ENCODE results near the gene BSN. TPM values are rescaled to one million over a fixed set of nuclear protein-coding genes. Genes with fewer than 3 reads are reported as not detected.
"Not testable (repeated sequence)": the region's sequence is repeated elsewhere in the genome, so short reads cannot be mapped to it uniquely, and the experiment has no call there.

BSN gene
- polyA plus RNA-seq, 2 donors, result 0.01 to 0.08 TPM

DNA sequence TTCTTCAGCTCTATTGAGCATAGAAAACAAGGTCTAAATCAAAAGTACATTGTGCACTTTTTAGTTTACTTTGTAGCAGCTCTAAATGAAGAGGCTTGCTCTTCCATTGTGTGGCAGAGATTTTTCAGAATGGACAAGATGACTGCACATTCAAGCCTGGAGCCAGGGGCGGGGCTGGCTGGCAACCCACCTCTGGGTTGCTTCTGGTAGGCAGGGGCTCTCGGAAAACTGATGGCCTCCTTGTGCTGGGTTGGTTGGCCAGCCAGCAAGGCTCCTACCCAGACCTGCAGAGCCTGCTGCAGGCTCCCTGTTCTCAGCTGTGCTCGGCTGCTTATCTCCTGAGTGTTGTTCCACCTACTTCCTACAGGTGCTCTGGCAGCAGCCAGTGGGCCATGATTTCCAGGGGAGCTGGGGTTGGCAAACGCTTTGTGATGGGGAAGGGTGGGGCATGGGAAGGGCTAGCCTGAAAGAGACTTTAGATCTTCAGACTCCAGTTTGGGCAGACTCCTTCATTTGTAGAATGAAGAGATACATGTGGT is 8.8 kb downstream of the BSN start:
- H3K4me3 ChIP-seq (ENCODE audit: low read depth in 1 of 2, low read length in 2 of 2), result no peak overlapping the region

GRCh38 chr3:49563766-49564165 is 9.5 kb downstream of the BSN start:
- Histone ChIP-seq H3K4me1 (ENCODE audit: control insufficient read depth in 2 of 2, insufficient read depth in 2 of 2, low read length in 1 of 2) (no peaks in the 10 kb centered on the region), H3K9me3 (ENCODE audit: control insufficient read depth in 2 of 2, insufficient read depth in 1 of 2, low read depth in 1 of 2, low read length in 1 of 2) (no peaks in the 10 kb centered on the region), H3K4me3 (ENCODE audit: low read depth in 1 of 2, low read length in 2 of 2) (no peak overlapping the region), H3K27ac (ENCODE audit: low read depth in 2 of 2, low read length in 1 of 2) (no peak overlapping the region), H3K36me3 (ENCODE audit: control insufficient read depth in 2 of 2, insufficient read depth in 2 of 2, low read length in 1 of 2) (no peaks in the 10 kb centered on the region), H3K27me3 (ENCODE audit: control insufficient read depth in 1 of 2, insufficient read depth in 2 of 2, low read length in 2 of 2) (no peaks in the 10 kb centered on the region)
- 87 to 93% methylated on average over 4 of the region's 4 CpGs for WGBS, 2 donors

More for the DNA sequence above, 8.8 kb downstream of the BSN start:
- Histone ChIP-seq H3K27ac (ENCODE audit: low read depth in 2 of 2, low read length in 1 of 2) (no peak overlapping the region), H3K27me3 (ENCODE audit: control insufficient read depth in 1 of 2, insufficient read depth in 2 of 2, low read length in 2 of 2) (no peaks in the 10 kb centered on the region), H3K9me3 (ENCODE audit: control insufficient read depth in 2 of 2, insufficient read depth in 1 of 2, low read depth in 1 of 2, low read length in 1 of 2) (no peaks in the 10 kb centered on the region), H3K4me1 (ENCODE audit: control insufficient read depth in 2 of 2, insufficient read depth in 2 of 2, low read length in 1 of 2) (no peaks in the 10 kb centered on the region), H3K36me3 (ENCODE audit: control insufficient read depth in 2 of 2, insufficient read depth in 2 of 2, low read length in 1 of 2) (no peaks in the 10 kb centered on the region)
- WGBS, 2 donors, result 42 to 51% methylated on average over 4 of the region's 4 CpGs

DNA sequence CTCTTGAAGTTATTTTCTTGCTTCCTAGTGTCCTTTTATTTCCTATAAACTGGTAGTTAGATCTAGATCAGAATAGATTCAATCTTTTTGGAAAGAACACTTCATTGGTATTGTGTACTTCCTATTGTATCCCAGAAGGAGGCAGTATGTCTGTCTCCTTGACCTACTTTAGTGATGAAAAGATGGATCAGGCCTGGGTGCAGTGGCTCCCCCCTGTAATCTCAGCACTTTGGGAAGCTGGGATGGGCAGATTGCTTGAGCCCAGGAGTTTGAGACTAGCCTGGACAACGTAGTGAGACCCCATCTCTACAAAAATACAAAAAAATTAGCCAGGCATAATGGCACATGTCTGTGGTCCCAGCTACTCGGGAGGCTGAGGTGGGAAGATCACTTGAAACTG is 12.0 kb downstream of the BSN start:
- no peak overlapping the region for H3K4me3 ChIP-seq (ENCODE audit: low read depth in 1 of 2, low read length in 2 of 2)
- H3K27me3 ChIP-seq (ENCODE audit: control insufficient read depth in 1 of 2, insufficient read depth in 2 of 2, low read length in 2 of 2), result no peaks in the 10 kb centered on the region
- H3K9me3 ChIP-seq (ENCODE audit: control insufficient read depth in 2 of 2, insufficient read depth in 1 of 2, low read depth in 1 of 2, low read length in 1 of 2), result no peaks in the 10 kb centered on the region
- no peaks in the 10 kb centered on the region for H3K4me1 ChIP-seq (ENCODE audit: control insufficient read depth in 2 of 2, insufficient read depth in 2 of 2, low read length in 1 of 2)
- no peak overlapping the region for H3K27ac ChIP-seq (ENCODE audit: low read depth in 2 of 2, low read length in 1 of 2)
- H3K36me3 ChIP-seq (ENCODE audit: control insufficient read depth in 2 of 2, insufficient read depth in 2 of 2, low read length in 1 of 2), result no peaks in the 10 kb centered on the region
- WGBS, 2 donors, result 73 to 83% methylated on average over 2 of the region's 2 CpGs

DNA sequence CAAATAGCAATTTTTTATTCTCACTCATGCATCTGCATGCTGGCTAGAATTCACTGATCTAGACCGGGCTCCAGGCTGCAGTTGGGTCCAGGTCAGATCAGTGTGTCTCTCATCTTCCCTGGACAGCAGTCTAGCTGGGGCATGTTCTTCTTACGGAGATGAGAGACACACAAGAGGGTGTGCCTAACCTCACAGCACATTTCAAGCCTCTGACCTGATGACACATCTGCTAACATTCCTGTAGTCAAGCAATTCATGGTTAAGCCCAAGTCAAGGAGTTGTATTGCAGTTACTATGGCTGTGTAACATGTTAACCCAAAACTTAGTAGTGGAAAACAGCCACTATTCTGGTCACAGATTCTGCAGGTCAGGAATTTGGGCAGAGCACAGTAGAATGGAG is 13.1 kb downstream of the BSN start:
- no peaks in the 10 kb centered on the region for H3K36me3 ChIP-seq (ENCODE audit: control insufficient read depth in 2 of 2, insufficient read depth in 2 of 2, low read length in 1 of 2)
- no peaks in the 10 kb centered on the region for H3K4me1 ChIP-seq (ENCODE audit: control insufficient read depth in 2 of 2, insufficient read depth in 2 of 2, low read length in 1 of 2)
- no peaks in the 10 kb centered on the region for H3K9me3 ChIP-seq (ENCODE audit: control insufficient read depth in 2 of 2, insufficient read depth in 1 of 2, low read depth in 1 of 2, low read length in 1 of 2)
- H3K27me3 ChIP-seq (ENCODE audit: control insufficient read depth in 1 of 2, insufficient read depth in 2 of 2, low read length in 2 of 2), result no peaks in the 10 kb centered on the region
- no peak overlapping the region for H3K27ac ChIP-seq (ENCODE audit: low read depth in 2 of 2, low read length in 1 of 2)
- WGBS, 2 donors, result 23 to 55% methylated on average over 2 of the region's 2 CpGs
- no peak overlapping the region for H3K4me3 ChIP-seq (ENCODE audit: low read depth in 1 of 2, low read length in 2 of 2)

- Histone ChIP-seq H3K27ac (ENCODE audit: low read depth in 2 of 2, low read length in 1 of 2) (no peak overlapping the region), H3K27me3 (ENCODE audit: control insufficient read depth in 1 of 2, insufficient read depth in 2 of 2, low read length in 2 of 2) (no peaks in the 10 kb centered on the region), H3K4me1 (ENCODE audit: control insufficient read depth in 2 of 2, insufficient read depth in 2 of 2, low read length in 1 of 2) (no peaks in the 10 kb centered on the region), H3K4me3 (ENCODE audit: low read depth in 1 of 2, low read length in 2 of 2) (no peak overlapping the region), H3K36me3 (ENCODE audit: control insufficient read depth in 2 of 2, insufficient read depth in 2 of 2, low read length in 1 of 2) (no peaks in the 10 kb centered on the region), H3K9me3 (ENCODE audit: control insufficient read depth in 2 of 2, insufficient read depth in 1 of 2, low read depth in 1 of 2, low read length in 1 of 2) (no peaks in the 10 kb centered on the region)
These were observed 14.7 kb downstream of the BSN start for GRCh38 chr3:49568965-49569364.

DNA sequence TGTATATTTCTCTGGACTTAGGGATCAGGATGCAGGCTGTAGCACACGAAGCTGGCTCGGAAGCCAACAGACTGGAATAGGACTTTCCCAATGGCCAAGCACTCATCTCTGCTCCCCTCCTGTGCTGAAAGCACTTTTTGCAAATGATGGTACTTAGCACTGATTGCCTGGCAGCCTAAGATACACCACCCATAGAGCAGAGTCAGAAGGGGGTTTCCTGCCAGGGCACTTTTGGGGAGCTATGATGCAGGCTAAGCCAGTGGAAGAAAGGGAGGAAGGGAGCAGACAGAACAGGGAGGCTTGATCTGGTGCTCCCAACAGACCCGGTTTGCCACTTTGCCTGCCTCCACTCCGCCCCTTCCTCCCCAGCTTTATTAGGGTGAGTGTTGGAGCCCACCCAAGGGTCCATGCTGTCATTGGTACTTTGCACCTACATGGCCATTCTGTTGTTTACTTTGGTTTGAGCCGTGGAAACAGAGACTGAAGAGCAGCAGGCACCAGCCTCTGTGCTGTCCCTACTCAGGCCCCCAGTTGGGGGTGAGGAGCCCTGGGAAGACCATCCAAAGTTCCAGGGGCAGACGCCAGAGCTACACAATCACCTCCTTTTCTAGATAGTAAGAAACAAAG is 15.9 kb downstream of the BSN start:
- 66 to 69% methylated on average over 6 of the region's 6 CpGs for WGBS, 2 donors
- Histone ChIP-seq H3K27me3 (ENCODE audit: control insufficient read depth in 1 of 2, insufficient read depth in 2 of 2, low read length in 2 of 2) (no peaks in the 10 kb centered on the region), H3K4me3 (ENCODE audit: low read depth in 1 of 2, low read length in 2 of 2) (no peak overlapping the region), H3K27ac (ENCODE audit: low read depth in 2 of 2, low read length in 1 of 2) (no peak overlapping the region), H3K4me1 (ENCODE audit: control insufficient read depth in 2 of 2, insufficient read depth in 2 of 2, low read length in 1 of 2) (no peaks in the 10 kb centered on the region), H3K36me3 (ENCODE audit: control insufficient read depth in 2 of 2, insufficient read depth in 2 of 2, low read length in 1 of 2) (no peaks in the 10 kb centered on the region), H3K9me3 (ENCODE audit: control insufficient read depth in 2 of 2, insufficient read depth in 1 of 2, low read depth in 1 of 2, low read length in 1 of 2) (no peaks in the 10 kb centered on the region)

DNA sequence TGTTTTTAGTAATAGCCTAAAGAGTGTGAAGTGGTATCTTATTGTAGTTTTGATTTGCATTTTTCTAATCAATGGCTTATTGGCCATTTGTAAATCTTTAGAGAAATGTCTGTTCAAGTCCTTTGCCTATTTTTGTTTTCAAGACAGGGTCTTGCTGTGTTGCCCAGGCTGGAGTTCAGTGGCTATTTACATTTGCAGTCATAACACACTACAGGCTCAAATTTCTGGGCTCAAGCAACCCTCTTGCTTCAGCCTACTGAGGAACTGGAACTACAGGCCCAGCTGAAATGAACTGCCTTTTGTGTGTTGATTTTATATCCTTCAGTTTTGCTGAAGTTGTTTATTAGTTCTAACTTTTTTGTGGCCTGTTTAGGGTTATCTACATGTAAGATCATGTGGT is 27.9 kb downstream of the BSN start:
- Histone ChIP-seq H3K9me3 (ENCODE audit: control insufficient read depth in 2 of 2, insufficient read depth in 1 of 2, low read depth in 1 of 2, low read length in 1 of 2) (no peaks in the 10 kb centered on the region), H3K4me3 (ENCODE audit: low read depth in 1 of 2, low read length in 2 of 2) (no peak overlapping the region), H3K4me1 (ENCODE audit: control insufficient read depth in 2 of 2, insufficient read depth in 2 of 2, low read length in 1 of 2) (no peaks in the 10 kb centered on the region), H3K27me3 (ENCODE audit: control insufficient read depth in 1 of 2, insufficient read depth in 2 of 2, low read length in 2 of 2) (no peaks in the 10 kb centered on the region), H3K27ac (ENCODE audit: low read depth in 2 of 2, low read length in 1 of 2) (no peak overlapping the region), H3K36me3 (ENCODE audit: control insufficient read depth in 2 of 2, insufficient read depth in 2 of 2, low read length in 1 of 2) (no peaks in the 10 kb centered on the region)

DNA sequence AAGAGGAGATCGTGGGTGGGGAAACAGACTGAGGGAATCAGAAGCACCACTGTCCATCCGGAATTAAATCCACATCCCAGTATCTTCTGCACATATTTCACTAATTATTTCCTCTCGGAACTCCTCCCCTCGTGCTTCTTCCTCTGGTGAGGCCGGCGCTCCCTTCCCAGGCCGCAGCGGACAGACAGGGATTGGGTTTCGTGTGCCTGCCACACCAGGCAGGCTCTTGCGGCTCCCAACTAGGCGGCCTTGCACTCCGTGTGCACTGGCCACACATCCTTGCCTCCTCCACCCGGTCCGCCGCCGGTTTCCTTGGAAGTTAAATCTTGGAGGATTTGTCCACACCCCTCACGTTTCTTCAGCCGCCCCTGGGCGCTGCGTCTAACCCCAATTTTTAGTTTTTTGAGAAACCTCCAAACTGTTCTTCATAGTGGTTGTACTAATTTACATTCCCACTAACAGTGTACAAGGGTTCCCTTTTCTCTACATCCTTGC is 31.0 kb downstream of the BSN start:
- WGBS, 2 donors, result 88% methylated on average over 20 of the region's 20 CpGs

GRCh38 chr3:49591615-49592014 is 37.3 kb downstream of the BSN start:
- Histone ChIP-seq H3K27me3 (ENCODE audit: control insufficient read depth in 1 of 2, insufficient read depth in 2 of 2, low read length in 2 of 2) (no peaks in the 10 kb centered on the region), H3K4me1 (ENCODE audit: control insufficient read depth in 2 of 2, insufficient read depth in 2 of 2, low read length in 1 of 2) (no peaks in the 10 kb centered on the region), H3K9me3 (ENCODE audit: control insufficient read depth in 2 of 2, insufficient read depth in 1 of 2, low read depth in 1 of 2, low read length in 1 of 2) (no peaks in the 10 kb centered on the region), H3K36me3 (ENCODE audit: control insufficient read depth in 2 of 2, insufficient read depth in 2 of 2, low read length in 1 of 2) (no peaks in the 10 kb centered on the region), H3K27ac (ENCODE audit: low read depth in 2 of 2, low read length in 1 of 2) (no peak overlapping the region), H3K4me3 (ENCODE audit: low read depth in 1 of 2, low read length in 2 of 2) (no peak overlapping the region)
- WGBS, 2 donors, result 74 to 84% methylated on average over 3 of the region's 3 CpGs

More for the DNA sequence above, 31.0 kb downstream of the BSN start:
- not testable (repeated sequence) for H3K4me3 ChIP-seq (ENCODE audit: low read depth in 1 of 2, low read length in 2 of 2); H3K36me3 ChIP-seq (ENCODE audit: control insufficient read depth in 2 of 2, insufficient read depth in 2 of 2, low read length in 1 of 2); H3K4me1 ChIP-seq (ENCODE audit: control insufficient read depth in 2 of 2, insufficient read depth in 2 of 2, low read length in 1 of 2); H3K27me3 ChIP-seq (ENCODE audit: control insufficient read depth in 1 of 2, insufficient read depth in 2 of 2, low read length in 2 of 2); H3K9me3 ChIP-seq (ENCODE audit: control insufficient read depth in 2 of 2, insufficient read depth in 1 of 2, low read depth in 1 of 2, low read length in 1 of 2); H3K27ac ChIP-seq (ENCODE audit: low read depth in 2 of 2, low read length in 1 of 2)

DNA sequence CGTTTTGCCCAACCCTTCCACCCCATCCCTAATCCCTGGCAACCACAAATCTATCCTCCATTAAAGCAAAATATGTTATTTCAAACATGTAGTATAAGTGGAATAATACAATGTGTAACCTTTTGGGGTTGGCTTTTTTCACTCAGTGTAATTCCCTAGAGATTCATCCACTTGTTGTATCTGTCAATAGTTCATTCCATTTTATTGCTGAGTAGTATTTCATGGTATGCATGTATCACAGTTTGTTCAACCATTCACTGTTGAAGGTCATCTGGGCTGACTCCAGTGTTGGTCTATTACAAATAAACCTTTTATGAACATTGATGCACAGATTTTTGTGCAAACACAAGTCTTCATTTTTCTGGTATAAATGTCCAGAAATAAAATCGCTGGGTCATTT is 38.8 kb downstream of the BSN start:
- H3K27ac ChIP-seq (ENCODE audit: low read depth in 2 of 2, low read length in 1 of 2), result no peak overlapping the region
- WGBS, 2 donors, result 65 to 71% methylated on average over 2 of the region's 2 CpGs

More for the DNA sequence above, 38.8 kb downstream of the BSN start:
- Histone ChIP-seq H3K4me3 (ENCODE audit: low read depth in 1 of 2, low read length in 2 of 2) (no peak overlapping the region), H3K36me3 (ENCODE audit: control insufficient read depth in 2 of 2, insufficient read depth in 2 of 2, low read length in 1 of 2) (no peaks in the 10 kb centered on the region), H3K27me3 (ENCODE audit: control insufficient read depth in 1 of 2, insufficient read depth in 2 of 2, low read length in 2 of 2) (no peaks in the 10 kb centered on the region), H3K9me3 (ENCODE audit: control insufficient read depth in 2 of 2, insufficient read depth in 1 of 2, low read depth in 1 of 2, low read length in 1 of 2) (no peaks in the 10 kb centered on the region), H3K4me1 (ENCODE audit: control insufficient read depth in 2 of 2, insufficient read depth in 2 of 2, low read length in 1 of 2) (no peaks in the 10 kb centered on the region)

All from esophagus (tissue), 2 donors.